Umbilical cord (tissue), 2 donors: ENCODE measurements around the gene TADA2B. TPM values are rescaled to one million over a fixed set of nuclear protein-coding genes. Genes with fewer than 3 reads are reported as not detected.

Source experiments
- DNase-seq: peaks from one replicate; pipeline ENCODE4 v3.0.0-alpha.2; 2015; ENCODE audit warnings: low spot score
- total RNA-seq: library from RNA; depleted of rRNA; stranded (reverse); fragments of >200 nt; gene quantifications from one replicate; pipeline ENCODE4 v1.2.3, GENCODE V29; 2014; ENCODE audit warnings: low replicate concordance; ENCODE audit not compliant: insufficient read depth

TADA2B gene
- total RNA-seq, 1 donor from 2014 or later: 11.1 TPM

DNA sequence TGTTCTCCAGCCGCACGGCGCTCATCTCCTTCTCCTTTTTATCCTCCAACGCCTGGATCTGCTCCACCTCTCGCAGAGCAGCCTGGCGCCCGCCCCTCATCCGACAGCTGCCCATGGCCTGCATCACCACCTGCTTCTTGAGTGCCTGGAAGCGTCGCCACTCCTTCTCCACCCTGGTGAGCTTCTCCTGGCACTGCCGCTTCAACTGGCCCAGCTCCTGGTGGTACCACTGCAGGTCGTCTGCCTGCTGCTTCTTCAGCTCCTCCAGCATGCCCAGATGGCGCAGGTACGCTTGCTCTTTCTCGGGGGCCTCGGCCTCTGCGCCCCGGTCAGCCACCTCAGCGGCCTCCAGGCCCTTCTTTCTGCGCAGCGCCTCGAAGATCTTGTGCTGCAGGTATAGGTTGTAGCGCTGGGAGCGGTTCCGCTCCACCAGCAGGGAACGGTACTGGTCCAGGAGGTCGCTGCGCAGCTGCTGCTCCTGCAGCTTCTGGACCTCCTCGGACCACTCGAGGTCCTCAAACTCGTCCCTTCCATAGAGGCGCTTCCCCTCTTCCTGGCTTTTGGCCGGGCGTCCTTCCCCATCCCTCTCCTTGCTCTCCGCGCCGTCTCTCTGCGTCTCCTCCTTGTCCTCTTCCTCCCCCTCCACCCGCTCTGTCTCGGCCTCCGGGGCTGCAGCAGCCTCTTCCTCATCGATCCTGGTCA is 1.2 kb upstream of the TADA2B start:
- no peak for DNase-seq

DNA sequence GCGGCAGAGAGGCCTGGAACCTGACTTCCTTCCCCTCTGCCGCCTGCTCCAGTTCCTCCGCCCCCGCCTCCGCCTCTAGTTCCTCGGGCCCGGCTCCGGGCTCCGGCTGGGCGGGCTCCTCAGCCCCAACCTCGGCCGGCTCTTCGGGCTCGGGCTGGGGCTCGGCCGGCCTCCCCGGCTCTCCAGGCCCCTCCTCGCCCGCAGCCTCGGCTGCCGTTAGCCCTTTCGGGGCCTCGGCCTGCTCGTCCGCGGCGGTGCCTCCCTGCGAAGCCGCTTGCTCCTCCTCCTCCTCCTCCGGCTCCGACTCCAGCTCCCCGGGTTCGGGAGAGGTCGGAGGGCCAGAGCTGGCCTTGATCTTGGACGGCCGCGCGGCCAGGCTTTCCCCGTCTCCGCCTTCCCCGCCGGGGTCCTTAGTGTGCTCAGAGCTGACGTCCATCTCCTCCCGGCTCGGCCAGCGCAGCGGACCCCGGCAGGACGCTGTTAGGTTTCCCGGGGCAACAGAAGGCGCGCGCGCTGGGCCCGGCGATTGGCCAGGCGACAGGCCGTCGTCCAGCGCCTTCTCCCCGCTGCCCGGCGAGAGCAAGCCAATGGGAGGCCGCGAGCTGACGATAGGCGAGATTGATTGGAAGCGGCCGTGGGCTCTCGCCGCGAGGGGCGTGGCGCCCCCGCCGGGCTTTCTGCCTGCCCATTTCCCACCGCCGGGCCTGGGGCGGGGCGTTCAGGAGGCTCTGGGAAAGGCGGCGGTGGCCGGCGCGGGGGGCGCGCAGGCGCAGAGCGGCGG is 479 bp upstream of the TADA2B start:
- DNase-seq: peak; percentile 99

- no peak for DNase-seq
Observed at GRCh38 chr4:7044137-7044930, 1.2 kb downstream of the TADA2B start.

DNA sequence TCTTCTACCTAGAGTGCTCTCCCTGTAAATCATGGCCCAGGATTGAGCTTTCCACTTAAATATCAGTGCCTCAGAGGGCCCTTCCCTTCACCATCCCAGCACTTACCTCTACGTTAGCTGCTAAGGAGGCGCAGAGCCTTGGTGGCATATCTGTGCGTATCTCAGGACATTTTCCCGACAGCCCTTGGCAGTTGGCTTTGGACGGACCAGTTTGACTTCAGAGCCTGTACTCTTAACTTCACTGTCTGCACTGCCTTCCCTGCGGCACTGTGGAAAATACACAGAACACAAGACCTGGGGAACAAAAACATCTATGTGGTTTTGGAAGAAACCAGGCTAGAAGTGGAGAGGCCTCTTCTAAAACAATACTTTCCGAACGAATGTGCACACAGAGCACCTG is 2.4 kb downstream of the TADA2B start:
- no peak for DNase-seq

GRCh38 chr4:7045961-7046921 is 3.1 kb downstream of the TADA2B start:
- no peak for DNase-seq

DNA sequence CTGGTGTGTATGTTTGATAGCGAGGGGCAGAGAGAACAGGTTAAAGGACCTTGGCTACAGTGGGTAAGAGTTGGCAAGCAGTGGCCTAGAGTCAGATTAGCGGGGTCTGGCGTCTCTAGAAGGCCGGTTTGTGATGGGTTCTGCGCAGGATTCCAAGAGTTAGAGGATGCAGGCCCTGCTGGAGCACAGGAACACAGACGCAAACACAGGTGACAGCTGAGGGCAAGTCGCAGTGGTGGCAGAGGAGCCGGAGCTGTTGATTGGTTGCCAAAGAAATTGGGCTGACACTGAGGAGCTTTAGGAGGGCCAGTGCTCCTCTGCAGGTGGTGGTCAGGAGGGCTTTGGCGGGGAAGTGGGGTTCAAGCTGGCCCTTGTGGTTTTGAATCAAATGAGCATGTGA is 3.8 kb downstream of the TADA2B start:
- DNase-seq: no peak

DNA sequence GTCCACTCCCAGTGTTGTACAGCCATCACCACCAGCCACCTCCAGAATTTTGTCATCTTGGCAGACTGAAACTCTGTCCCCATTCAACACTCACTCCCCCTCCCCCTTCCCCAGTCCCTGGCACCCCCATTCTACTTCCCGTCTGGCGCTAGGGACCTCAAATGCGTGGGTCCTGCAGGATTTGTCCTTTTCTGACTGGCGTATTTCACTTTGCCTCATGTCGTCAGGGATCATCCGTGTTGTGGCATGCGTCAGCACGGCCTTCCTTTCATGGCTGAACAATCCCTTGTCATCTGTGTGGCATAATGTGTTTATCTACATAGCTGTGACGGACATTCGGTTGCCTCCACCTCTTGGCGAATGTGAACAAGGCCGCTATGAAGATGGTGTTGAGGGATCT is 5.5 kb downstream of the TADA2B start:
- DNase-seq: no peak

DNA sequence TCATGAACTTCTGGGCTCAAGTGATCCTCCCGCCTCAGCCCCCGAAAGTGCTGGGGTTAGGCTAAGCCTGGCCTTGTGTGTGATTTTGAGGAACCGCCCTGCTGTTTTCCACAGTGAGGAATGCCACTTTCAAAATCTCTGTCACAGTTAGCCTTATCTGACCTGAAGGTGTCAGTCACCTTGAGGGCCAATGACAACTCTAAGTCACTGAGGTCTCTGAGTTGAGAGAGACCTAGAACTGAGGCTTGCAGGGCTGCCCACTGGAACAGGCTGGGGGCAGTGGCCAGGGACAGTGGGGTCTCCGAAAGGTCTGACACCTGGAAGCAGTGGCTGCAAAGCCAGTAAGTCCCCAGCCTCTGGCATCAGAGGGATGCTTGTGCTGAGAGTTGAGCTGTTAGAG is 6.1 kb downstream of the TADA2B start:
- DNase-seq: no peak

DNA sequence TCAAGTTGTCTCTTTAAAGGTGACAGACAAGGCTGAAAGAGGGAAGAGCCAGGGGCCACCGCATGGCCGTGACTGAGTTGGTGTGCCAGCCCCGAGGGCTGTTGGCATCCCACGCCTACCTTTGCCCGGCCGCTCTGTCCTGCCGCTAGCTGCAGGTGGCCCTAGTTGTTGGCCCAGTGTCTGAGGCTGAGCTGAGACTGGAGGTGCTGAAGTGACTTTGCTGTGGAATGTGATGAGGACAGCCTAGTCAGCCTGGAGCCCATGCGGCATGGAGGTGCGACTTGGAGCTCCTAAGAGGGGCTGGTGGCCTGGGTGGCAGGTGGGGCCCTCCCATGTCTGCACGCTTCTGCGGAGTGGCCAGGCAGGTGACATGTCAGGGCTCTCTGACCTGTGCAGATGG is 6.6 kb downstream of the TADA2B start:
- DNase-seq: no peak

DNA sequence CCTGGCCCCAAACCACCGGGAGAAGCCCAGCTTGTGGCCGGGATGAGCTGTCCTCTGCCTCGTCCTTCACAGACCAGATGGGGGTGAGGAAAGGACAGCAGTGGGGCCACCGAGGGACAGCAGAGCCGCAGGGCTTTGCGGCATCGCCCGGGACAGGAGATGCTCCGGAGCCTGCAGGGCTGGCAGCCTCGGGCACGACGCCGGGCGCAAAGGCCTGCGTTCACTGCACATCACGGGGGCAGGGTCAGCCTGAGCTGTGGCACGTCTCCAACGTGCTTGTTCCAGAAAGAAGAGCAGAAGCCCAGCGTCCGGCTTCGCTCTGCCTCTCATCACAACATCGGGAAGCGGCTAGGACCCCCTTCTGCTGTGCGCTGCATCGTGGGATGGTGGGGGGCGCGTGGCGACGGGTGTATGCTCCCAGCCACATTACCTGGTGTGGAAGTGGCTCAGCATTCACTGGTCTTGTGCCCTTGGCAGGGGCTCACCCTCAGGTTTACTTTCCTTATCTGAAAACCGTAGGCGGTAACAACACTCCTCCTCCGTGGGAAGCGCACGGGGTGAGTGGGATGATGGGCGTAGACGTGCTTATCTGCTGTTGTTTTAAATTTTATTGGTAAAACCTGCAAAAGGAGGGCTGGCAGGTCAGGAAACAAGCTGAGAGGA is 7.4 kb downstream of the TADA2B start:
- no peak for DNase-seq

DNA sequence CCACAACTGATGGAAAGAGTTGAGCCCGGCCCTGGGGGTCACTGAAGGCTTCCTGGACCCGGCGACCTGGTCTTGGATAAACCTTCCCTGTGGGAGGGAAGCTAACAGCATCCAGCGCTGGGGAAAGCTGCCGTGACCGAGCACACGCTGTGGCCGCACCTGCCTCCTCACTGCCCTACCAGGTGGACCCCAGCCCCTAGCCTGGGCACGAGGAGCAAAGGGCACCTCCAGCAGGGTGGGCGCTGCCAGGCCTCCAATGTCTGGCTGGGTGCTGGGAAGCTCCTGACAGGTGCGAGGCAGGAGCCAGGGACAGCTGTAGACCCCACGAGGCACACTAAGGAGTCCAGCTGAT is 7.9 kb downstream of the TADA2B start:
- no peak for DNase-seq

- no peak for DNase-seq
Observed at GRCh38 chr4:7051905-7052304, 8.7 kb downstream of the TADA2B start.

- DNase-seq: no peak
Observed at GRCh38 chr4:7052313-7052712, 9.1 kb downstream of the TADA2B start.

DNA sequence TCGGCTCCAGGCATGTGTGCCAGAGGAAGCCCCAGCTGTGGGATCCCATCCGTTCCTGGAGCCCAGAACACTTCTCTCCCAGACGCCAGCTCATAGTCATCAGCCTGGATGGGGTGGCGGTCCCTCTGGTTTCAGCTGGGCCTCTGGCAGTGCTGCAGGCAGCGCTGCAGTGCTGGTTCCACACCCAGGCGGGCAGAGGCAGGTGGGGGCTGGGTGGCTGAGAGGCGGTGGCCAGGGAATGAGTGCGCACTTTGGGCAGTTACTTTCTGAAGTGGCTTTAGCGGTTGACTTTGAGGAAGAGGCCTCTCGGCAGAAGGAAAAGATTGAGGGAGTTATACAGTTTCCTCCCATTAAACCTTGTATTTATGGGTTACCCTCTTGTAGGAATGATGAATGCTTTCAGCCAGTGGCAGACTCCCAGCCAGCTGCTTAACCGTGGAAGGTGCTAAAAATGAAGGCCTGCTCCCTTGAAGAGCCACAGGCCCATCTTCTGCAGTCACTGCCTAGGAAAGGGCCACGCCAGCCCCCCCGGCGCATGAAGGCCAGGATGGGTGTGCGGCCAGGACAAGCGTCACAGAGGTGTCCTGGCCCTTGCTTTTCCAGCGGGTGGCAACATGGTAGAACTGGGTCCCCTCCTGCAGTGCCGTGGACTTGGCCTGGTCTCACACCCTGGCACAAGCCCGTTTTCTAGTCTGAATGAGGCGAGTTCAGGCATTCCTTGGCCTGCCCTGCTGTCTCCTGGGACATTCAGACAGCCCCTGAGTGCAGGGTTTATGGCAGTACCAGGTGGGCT is 9.9 kb downstream of the TADA2B start:
- DNase-seq: no peak

- DNase-seq: no peak
Observed at GRCh38 chr4:7054106-7054880, 11.1 kb downstream of the TADA2B start.

GRCh38 chr4:7055111-7055989 is 12.2 kb downstream of the TADA2B start:
- no peak for DNase-seq

GRCh38 chr4:7055990-7056325 is 12.8 kb downstream of the TADA2B start:
- no peak for DNase-seq

DNA sequence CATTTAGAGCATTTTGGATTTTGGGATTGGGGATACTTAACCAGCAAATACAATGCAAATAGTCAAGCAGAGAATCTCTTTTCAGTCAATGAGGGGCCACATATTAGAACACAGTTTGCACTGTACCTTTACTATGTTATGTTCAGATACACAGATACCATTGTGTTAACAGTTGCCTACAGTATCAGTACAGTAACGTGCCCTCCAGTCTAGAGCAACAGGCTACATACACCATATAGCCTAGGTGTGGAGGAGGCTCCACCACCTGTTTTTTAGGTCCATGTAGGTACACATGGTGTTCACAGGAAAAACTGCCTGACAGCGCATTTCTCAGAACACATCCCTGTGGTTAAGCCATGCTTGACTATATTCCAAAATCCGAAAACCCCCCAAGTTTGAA is 15.6 kb downstream of the TADA2B start:
- no peak for DNase-seq
